IMR-90 (cell line): ENCODE results near the gene CD7.

Source experiments
- CEBPB ChIP-seq: IDR thresholded peaks from 2 replicates; pipeline ENCODE4 v1.6.1; 2012; ENCODE audit warnings: low read depth, low read length, improper control_type of control experiment
- MAFK ChIP-seq: IDR thresholded peaks from 2 replicates; pipeline ENCODE4 v1.6.1; 2012; ENCODE audit warnings: low read depth, low read length, improper control_type of control experiment
- MXI1 ChIP-seq: IDR thresholded peaks from 2 replicates; pipeline ENCODE4 v1.6.1; 2012; ENCODE audit warnings: low read depth, mild to moderate bottlenecking, low read length, moderate library complexity, borderline replicate concordance
- POLR2A ChIP-seq: IDR thresholded peaks from 2 replicates; pipeline ENCODE4 v1.6.1; 2012; ENCODE audit warnings: mild to moderate bottlenecking, low read depth, low read length
- RCOR1 ChIP-seq: IDR thresholded peaks from 2 replicates; pipeline ENCODE4 v1.6.1; 2012; ENCODE audit warnings: mild to moderate bottlenecking, low read length, improper control_type of control experiment; ENCODE audit not compliant: insufficient replicate concordance
- RFX5 ChIP-seq: IDR thresholded peaks from 2 replicates; pipeline ENCODE4 v1.8.0; 2012; ENCODE audit warnings: low read depth, mild to moderate bottlenecking, low read length, moderate library complexity
- TF ChIP-seq, protein P1 (sequence below): conservative IDR thresholded peaks from 2 replicates; pipeline ENCODE4 v1.5.1; 2012; ENCODE audit warnings: mild to moderate bottlenecking, low read depth, low read length, improper control_type of control experiment

DNA sequence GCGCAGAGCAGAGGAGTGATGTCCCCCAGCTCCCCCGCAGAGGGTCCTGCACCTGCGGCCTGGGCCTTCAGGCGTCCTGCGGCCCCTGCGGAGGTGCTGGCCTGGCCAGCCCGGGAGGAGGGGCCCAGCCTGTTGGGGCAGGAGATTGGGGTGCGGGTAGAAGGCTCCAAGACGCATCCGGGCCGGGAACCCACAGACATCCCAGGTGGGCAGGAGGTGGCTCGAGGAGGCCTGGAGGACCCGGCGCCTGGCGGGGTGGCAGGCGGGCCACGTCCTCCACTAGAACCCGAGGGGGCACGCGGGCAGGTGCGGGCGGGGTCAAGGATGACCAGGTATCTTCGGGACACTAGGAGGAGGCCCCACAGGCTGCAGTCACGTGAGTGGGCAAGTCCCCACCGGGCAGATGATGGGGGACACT is 16.8 kb upstream of the CD7 start:
- TF ChIP-seq RFX5 (no peak), MXI1 (no peak), POLR2A (no peak), RCOR1 (no peak), MAFK (no peak), CEBPB (no peak)
- TF ChIP-seq, protein P1, sequence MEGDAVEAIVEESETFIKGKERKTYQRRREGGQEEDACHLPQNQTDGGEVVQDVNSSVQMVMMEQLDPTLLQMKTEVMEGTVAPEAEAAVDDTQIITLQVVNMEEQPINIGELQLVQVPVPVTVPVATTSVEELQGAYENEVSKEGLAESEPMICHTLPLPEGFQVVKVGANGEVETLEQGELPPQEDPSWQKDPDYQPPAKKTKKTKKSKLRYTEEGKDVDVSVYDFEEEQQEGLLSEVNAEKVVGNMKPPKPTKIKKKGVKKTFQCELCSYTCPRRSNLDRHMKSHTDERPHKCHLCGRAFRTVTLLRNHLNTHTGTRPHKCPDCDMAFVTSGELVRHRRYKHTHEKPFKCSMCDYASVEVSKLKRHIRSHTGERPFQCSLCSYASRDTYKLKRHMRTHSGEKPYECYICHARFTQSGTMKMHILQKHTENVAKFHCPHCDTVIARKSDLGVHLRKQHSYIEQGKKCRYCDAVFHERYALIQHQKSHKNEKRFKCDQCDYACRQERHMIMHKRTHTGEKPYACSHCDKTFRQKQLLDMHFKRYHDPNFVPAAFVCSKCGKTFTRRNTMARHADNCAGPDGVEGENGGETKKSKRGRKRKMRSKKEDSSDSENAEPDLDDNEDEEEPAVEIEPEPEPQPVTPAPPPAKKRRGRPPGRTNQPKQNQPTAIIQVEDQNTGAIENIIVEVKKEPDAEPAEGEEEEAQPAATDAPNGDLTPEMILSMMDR = no peak
